GM18502 (cell line): ENCODE data around the gene HIC1.
A peak's percentile ranks its signal among the peaks of the same experiment; 100 is the strongest.

Experiments used
- ATAC-seq: cut with Tn5 transposase; IDR thresholded peaks from one replicate; pipeline ENCODE4 v1.9.1; 2021; ENCODE audit warnings: mild to moderate bottlenecking; ENCODE audit not compliant: unreplicated experiment, poor library complexity

HIC1 gene

GRCh38 chr17:2071455-2072281, 16.8 kb downstream of the HIC1 start:
- no peak for ATAC-seq

- no peak for ATAC-seq
These were observed 20.0 kb downstream of the HIC1 start for GRCh38 chr17:2074919-2075318.

DNA sequence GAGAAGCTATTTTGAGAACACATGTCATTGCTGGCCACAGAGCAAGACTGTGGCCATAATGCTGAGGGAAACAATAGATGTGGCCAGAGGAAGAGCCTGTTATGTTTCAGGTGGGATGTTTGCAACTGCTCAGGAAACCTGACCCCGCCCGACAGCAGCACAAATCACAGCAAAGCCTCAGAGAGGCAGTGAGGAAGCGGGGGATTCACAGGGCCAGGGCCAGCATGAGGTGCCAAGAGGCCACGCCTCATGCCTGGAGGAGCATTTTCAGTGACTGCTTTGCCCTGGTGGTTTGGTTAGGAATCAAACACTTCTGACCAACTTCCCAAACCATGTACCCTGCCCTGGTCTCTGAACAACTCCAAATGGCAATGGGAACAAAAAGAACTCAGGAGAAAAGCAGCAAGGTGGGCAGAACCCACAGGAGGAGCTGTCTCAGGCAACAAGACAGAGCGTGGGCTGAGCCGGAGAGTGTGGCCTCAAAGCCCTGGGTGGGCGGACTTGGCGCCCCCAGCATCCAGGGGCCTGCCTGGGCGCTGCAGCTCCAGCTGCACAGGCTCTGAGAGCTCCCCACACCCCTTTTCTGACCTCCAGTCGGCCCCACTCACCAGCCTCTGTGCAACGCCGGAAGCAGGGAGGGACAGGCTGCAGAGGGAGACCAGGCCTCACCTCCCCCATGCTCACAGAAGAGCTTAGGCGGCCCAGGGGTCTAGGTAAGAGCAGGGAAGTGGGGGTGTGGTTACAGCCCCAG, 20.6 kb downstream of the HIC1 start:
- ATAC-seq = no peak

DNA sequence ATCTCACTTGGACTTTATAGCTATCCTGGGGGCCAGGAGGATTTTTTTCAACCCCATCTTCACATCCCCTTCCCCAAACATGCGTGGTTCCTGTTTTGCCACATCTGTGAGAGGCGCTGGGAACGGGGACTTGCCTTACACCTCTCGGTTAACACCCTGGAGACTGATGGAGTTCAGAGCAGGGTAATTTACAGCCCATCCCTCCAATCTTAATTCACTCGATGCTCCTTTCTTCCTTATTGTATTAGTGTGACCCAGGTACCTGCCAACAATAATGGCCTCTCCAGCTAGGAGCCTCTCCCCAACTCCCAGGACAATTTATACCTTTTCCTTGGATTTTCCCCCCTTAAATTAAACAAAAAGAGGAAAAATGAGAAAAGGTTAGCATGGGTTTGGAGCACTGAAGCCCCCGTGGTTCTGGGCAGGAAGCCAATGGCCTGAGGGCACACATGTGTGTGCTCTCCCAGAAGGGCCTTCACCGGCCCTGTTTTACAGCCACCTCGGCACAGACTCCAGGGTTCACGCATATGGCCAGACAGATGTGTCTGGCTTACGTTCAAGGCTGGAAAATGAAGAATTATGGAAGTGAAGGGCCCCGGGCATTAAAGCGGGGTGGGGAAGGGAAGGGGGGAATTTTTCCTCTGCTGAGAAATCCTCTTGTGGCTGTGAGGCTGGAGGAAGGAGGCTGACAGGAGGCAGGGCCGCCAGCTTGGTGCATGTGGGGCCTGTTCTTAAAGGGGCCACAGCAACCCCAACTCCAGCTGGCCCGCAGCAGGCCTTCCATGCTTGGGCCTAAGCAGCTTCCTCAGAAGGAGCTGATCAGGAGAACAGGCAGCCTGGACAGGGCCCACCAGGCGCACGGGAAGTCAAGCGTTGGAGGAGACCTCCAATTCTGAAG, 21.4 kb downstream of the HIC1 start:
- ATAC-seq = no peak

- no peak for ATAC-seq
These were observed 22.1 kb downstream of the HIC1 start for GRCh38 chr17:2077040-2077439.

DNA sequence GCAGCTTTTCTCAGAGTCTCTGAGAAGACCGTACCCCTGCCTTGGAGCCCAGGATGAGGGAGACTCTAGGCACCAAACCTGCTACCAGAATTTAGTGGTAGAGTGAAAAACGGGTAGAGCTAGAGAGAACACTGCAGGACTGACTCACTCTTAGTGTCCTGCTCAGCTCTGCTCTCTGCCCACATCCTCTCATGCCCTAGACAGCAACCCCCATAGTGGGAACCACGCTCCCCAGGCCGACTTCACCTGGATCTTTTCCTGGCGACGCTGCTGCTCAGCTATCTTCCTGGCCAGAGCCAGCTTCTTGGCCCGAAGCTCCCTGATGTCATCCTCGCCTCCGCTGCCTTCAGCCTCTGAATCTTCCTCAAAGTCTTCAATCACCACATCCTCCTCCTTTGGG, 26.7 kb downstream of the HIC1 start:
- ATAC-seq = no peak

DNA sequence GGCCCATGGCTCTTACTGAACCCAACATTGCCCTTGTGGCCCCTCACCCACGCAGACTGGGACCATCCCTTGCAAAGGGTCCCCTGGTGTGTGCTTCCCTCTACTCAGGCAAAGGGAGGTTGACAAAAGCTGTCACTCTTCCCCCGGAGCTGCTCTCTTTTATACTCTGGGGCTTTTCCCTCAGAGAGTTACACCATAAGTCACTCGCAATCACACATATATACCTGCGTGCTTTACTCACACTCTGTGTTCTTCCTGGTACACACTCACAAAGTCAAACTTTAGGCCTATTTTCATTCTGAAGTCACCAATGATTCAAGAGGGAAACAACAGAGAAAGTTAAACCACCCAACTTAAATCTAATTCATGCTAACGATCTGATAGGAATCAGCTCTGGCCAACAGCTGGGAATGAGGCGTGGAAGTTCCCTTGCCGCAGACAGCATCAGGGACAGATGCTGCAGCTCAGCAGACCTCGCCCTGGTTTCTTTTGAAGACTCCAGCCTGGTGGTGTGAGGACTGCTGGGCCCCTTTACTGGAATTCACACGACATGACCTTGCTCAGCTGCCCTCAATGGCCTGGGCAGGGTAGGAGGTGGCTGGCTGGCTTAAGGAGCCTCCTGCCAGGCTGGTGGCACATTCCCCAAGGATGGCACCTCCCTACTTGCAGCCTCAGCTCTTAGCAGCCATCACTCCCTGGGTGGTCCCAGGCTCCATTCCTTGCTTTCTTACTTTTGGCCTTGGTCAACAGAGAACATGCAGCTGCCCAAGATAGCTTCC, 27.3 kb downstream of the HIC1 start:
- no peak for ATAC-seq

- ATAC-seq = no peak
These were observed 28.7 kb downstream of the HIC1 start for GRCh38 chr17:2083613-2084035.

- no peak for ATAC-seq
These were observed 29.3 kb downstream of the HIC1 start for GRCh38 chr17:2084036-2084765.

GRCh38 chr17:2084766-2085647, 30.1 kb downstream of the HIC1 start:
- ATAC-seq = no peak

DNA sequence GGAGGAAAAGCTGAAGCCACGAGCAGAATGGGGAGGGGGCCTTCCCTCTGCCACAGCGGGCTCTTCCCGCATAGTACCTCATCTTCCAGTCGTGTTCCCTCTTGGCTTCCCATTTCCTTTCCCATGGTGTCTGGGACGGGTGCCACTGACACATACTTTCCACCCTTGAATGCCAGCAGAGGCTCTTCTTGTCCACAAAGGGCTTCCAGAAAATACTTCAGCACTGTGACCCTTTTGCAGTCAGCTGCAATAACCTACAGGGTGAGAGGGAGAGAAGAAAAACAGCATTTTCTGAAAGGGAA, 30.7 kb downstream of the HIC1 start:
- ATAC-seq = no peak

- ATAC-seq = no peak
These were observed 31.4 kb downstream of the HIC1 start for GRCh38 chr17:2086306-2086705.

GRCh38 chr17:2087597-2088211, 32.8 kb downstream of the HIC1 start:
- no peak for ATAC-seq

GRCh38 chr17:2089021-2089422, 34.1 kb downstream of the HIC1 start:
- ATAC-seq = peak; percentile 36

- ATAC-seq = no peak
These were observed 35.3 kb downstream of the HIC1 start for GRCh38 chr17:2090210-2090641.

DNA sequence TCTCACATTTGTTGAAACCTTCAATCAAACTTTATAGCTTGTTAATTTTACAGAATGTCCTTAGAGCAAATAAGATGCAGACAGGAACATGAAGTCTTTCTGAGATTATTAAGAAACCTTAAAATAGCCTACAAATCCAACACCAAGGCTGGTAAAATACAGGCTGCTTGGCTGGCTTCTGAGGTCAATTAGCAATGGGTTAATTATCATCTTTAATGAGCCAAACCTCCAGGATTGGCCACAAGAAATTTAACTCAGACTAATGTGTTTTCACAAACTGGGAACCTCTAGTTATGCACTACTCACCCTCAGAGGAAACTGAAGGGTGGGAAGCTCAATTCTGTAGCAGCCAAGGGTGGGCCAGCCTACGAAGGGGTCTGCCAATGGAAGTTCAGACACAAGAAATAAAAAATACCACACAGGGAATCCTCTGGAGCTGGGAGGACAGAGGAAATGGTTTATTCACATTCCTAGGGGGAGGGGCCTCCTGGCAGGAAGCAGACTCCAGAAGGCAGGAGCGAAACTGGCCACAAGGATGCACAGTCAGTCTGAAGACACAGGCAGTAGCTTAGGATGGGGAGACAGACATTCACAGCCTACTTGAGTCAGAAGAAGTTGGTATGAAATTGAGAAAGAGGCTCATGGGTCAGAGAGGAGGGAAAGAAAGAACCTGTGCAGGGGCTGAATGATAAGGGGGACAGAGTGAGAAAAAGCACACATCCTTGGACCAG, 36.1 kb downstream of the HIC1 start:
- ATAC-seq = no peak

DNA sequence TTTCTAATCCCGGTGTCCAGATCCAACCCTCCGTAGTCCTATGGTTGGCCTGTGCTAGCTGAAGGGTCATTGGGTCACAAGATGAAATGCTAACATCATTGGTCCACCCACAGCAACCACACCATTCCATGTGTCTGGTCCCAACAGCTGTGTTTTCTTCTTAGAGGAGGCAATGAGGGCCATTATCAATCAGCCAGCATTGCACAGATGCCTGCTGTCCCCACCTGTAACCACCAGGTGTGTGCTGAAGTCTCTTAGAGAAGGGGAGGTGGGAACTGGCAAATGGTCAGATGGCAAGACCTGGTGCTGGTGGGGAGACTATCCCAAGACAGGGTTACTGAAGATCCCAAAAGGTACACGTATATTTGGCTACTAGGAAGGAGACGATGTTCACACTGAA, 37.4 kb downstream of the HIC1 start:
- ATAC-seq = no peak
